Activated CD4-positive, alpha-beta T cell treated with anti-CD3 and anti-CD28 coated beads, Interleukin-2, amount 10 ng/mL, durations not matched to agents 7 days and 5 days (primary cell): ENCODE measurements around the gene ZDHHC7. TPM values are rescaled to one million over a fixed set of nuclear protein-coding genes. Genes with fewer than 3 reads are reported as not detected.

Experiments
- CTCF ChIA-PET: fragments of 350-600 bp; sonication (Branson Sonifier 250); formaldehyde crosslinking; loops from one replicate; lab custom pipeline; 2021; ENCODE audit warnings: antibody characterized with exemption; lab: Charles Lee
- POLR2A ChIA-PET: fragments of 350-600 bp; sonication (Branson Sonifier 250); formaldehyde crosslinking; loops from one replicate; lab custom pipeline; 2021; ENCODE audit warnings: antibody characterized with exemption; lab: Charles Lee
- DNase-seq: peaks from one replicate; pipeline ENCODE4 v3.0.0-alpha.2; 2020
- H3K27ac Mint-ChIP-seq: one replicate; pipeline ENCODE4 v1.8.0; 2021; ENCODE audit warnings: mild to moderate bottlenecking, moderate library complexity, mixed read lengths
- H3K27me3 Mint-ChIP-seq: one replicate; pipeline ENCODE4 v1.8.0; 2021; ENCODE audit warnings: mixed read lengths
- H3K36me3 Mint-ChIP-seq: one replicate; pipeline ENCODE4 v1.8.0; 2021; ENCODE audit warnings: low read depth, mixed read lengths
- H3K4me1 Mint-ChIP-seq: one replicate; pipeline ENCODE4 v1.8.0; 2021; ENCODE audit warnings: mixed read lengths
- H3K4me3 Mint-ChIP-seq: one replicate; pipeline ENCODE4 v1.8.0; 2021; ENCODE audit warnings: mild to moderate bottlenecking, moderate library complexity, mixed read lengths
- H3K9me3 Mint-ChIP-seq: one replicate; pipeline ENCODE4 v1.8.0; 2021; ENCODE audit warnings: mixed read lengths
- total RNA-seq, 2 experiments: library from RNA; stranded (reverse); gene quantifications; one replicate each; pipeline ENCODE4 v1.2.3, GENCODE V29; 2021

Gene ZDHHC7
- total RNA-seq, 2 experiments from 2014 or later, result 30.7 to 33.9 TPM

- CTCF ChIA-PET, result interaction anchor here (0.8 to 3.2 kb wide), 10 partner anchors 12 to 588 kb away, joined by 3 to 14 read pairs (median 4); partner anchors contain the start of gene ZDHHC7
- POLR2A ChIA-PET, result interaction anchor here (0.7 kb wide), 1 partner anchor 17 kb away, joined by 3 read pairs; the partner anchor contains the start of gene ZDHHC7
- peak within 1 kb of the TSS; percentile 90 for H3K4me3 Mint-ChIP-seq
- no peaks in the 10 kb centered on the region for H3K27me3 Mint-ChIP-seq
- H3K27ac Mint-ChIP-seq, result peak within 1 kb of the TSS; percentile 96
- H3K36me3 Mint-ChIP-seq, result peaks cover 7% of the 10 kb centered on the region
- DNase-seq, result peak; percentile 95
- no peaks in the 10 kb centered on the region for H3K9me3 Mint-ChIP-seq
- peaks cover 44% of the 10 kb centered on the region for H3K4me1 Mint-ChIP-seq
Measured at GRCh38 chr16:85027349-85027957, 16.1 kb upstream of the ZDHHC7 start, which contains the start of gene KIAA0513. KIAA0513 (plus strand) TSS chr16:85027795; CDS start chr16:85067072, 39,277 bp downstream.

DNA sequence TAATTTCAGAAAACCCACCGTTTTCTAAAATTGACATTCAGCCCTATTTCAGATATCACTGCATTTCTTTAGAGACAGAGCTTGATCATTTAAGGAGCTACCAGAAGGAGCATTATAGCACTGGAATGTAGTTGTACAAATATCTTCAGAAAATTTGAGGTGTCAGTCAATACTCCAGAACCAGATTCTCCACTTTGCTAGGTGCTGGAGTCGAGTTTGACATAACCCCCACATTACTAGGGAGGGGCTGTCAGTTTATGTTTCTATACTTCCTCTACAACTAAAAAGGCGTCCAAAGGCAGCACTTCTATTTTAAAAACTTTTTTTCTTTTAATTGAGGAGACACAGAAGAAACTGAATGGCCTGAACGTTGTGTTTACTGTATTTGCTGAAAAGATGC, 15.4 kb upstream of the ZDHHC7 start:
- no peaks in the 10 kb centered on the region for H3K9me3 Mint-ChIP-seq
- ChIA-PET CTCF (interaction anchor here (0.5 to 3.2 kb wide), 9 partner anchors 11 to 589 kb away, joined by 3 to 14 read pairs (median 5); partner anchors contain the start of gene ZDHHC7), POLR2A (no interaction called here)
- peaks cover 3% of the 10 kb centered on the region for H3K36me3 Mint-ChIP-seq
- H3K4me1 Mint-ChIP-seq, result peaks cover 44% of the 10 kb centered on the region
- H3K27me3 Mint-ChIP-seq, result no peaks in the 10 kb centered on the region
- H3K4me3 Mint-ChIP-seq, result peak overlapping the region; percentile 90
- H3K27ac Mint-ChIP-seq, result peak overlapping the region; percentile 71
- DNase-seq, result no peak

- Mint-ChIP-seq H3K9me3 (no peaks in the 10 kb centered on the region), H3K4me3 (peak overlapping the region; percentile 90), H3K4me1 (peaks cover 41% of the 10 kb centered on the region), H3K27me3 (no peaks in the 10 kb centered on the region), H3K36me3 (no peaks in the 10 kb centered on the region), H3K27ac (no peak overlapping the region)
- DNase-seq, result no peak
- CTCF ChIA-PET, result interaction anchor here (1.3 to 3.2 kb wide), 5 partner anchors 11 to 35 kb away, joined by 3 to 12 read pairs (median 8); partner anchors contain the start of gene ZDHHC7
- POLR2A ChIA-PET, result no interaction called here
Measured at GRCh38 chr16:85025781-85026653, 14.7 kb upstream of the ZDHHC7 start.

DNA sequence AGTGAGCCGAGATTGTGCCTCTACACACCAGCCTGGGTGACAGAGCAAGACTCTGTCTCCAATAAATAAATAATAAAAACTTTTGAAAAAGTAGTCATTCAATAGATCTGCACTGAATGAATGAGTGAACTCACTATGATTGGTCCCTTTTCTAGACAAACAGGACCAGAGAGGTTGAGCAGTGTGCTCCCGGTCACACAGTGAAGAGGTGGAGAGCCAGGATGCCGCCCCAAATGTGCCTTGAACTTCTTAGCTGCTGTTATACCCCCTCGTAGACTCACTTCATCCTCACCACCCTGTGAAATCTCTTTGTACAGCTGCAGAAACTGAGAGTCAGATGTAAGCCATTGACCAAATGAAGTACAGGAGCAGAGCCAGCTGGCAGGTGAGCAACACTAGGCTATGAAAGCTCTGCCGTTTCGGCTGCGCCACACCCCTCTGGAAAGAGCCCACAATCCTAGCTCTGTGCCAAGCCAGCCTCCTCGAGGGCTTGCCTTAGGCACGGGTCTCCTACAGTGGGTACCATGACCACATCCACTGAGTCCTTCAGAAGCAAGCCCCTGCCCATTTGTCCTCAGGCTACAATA, 8.4 kb upstream of the ZDHHC7 start:
- ChIA-PET POLR2A (no interaction called here), CTCF (interaction anchor here (0.5 to 0.7 kb wide), 2 partner anchors 11 to 568 kb away, joined by 3 to 4 read pairs; no protein-coding TSS in a partner anchor)
- Mint-ChIP-seq H3K4me3 (no peak overlapping the region), H3K9me3 (no peaks in the 10 kb centered on the region), H3K4me1 (peaks cover 14% of the 10 kb centered on the region), H3K36me3 (no peaks in the 10 kb centered on the region), H3K27me3 (peaks cover 5% of the 10 kb centered on the region), H3K27ac (no peak overlapping the region)
- DNase-seq, result no peak

- ChIA-PET POLR2A (no interaction called here), CTCF (interaction anchor here (0.6 kb wide), 1 partner anchor 458 kb away, joined by 5 read pairs; no protein-coding TSS in a partner anchor)
- H3K36me3 Mint-ChIP-seq, result no peaks in the 10 kb centered on the region
Measured at GRCh38 chr16:85018529-85019236, 7.3 kb upstream of the ZDHHC7 start.

DNA sequence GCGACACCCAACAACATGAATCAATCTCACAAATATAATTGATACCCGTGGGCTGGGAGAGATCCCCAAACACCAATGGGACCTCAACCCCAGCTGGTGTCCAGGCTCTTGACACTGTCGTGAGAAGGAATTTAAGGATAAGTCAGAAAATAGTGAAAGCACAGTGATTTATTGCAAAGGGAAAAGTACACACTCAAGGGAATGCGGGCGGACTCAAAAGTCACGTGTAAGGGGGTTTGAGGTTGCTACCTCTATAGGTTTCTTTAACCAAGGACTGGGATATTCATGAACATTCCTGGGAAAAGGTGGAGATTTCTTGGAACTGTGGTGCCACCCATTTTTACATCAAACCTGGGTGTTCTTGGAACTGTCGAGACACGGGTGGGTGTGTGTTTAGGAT, 6.3 kb upstream of the ZDHHC7 start:
- Mint-ChIP-seq H3K4me1 (peaks cover 14% of the 10 kb centered on the region), H3K27ac (no peak overlapping the region), H3K27me3 (peaks cover 5% of the 10 kb centered on the region), H3K9me3 (no peaks in the 10 kb centered on the region), H3K4me3 (no peak overlapping the region), H3K36me3 (no peaks in the 10 kb centered on the region)
- DNase-seq, result no peak
- POLR2A ChIA-PET, result no interaction called here
- CTCF ChIA-PET, result interaction anchor here (1.2 kb wide), 1 partner anchor 70 kb away, joined by 3 read pairs; no protein-coding TSS in a partner anchor

More at GRCh38 chr16:85018529-85019236, 7.3 kb upstream of the ZDHHC7 start:
- no peak for DNase-seq
- H3K27me3 Mint-ChIP-seq, result peaks cover 5% of the 10 kb centered on the region
- H3K4me3 Mint-ChIP-seq, result no peak overlapping the region
- peaks cover 14% of the 10 kb centered on the region for H3K4me1 Mint-ChIP-seq
- no peak overlapping the region for H3K27ac Mint-ChIP-seq
- no peaks in the 10 kb centered on the region for H3K9me3 Mint-ChIP-seq

DNA sequence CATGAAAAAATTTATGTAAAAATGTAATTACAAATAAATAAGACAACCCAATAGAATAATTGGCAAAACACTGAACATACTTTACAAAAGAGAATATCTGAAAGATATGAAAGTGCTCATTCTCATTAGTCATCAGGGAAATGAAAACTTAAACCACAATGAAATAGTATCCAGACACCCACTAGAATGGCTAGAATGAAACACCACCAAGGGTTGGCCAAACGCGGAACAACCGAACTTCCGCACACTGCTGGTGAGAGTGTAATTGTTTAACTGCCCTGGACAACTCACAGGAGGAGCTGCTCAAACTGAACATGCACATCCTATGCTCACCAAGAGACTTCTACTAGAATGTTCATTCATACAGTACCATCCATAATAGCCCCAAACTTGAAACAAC, 5.8 kb upstream of the ZDHHC7 start:
- H3K9me3 Mint-ChIP-seq, result no peaks in the 10 kb centered on the region
- H3K27me3 Mint-ChIP-seq, result peaks cover 5% of the 10 kb centered on the region
- peaks cover 16% of the 10 kb centered on the region for H3K4me1 Mint-ChIP-seq
- H3K4me3 Mint-ChIP-seq, result no peak overlapping the region
- DNase-seq, result no peak
- ChIA-PET POLR2A (no interaction called here), CTCF (interaction anchor here (1.2 kb wide), 1 partner anchor 70 kb away, joined by 3 read pairs; no protein-coding TSS in a partner anchor)
- H3K36me3 Mint-ChIP-seq, result no peaks in the 10 kb centered on the region
- no peak overlapping the region for H3K27ac Mint-ChIP-seq

- Mint-ChIP-seq H3K4me3 (no peak overlapping the region), H3K36me3 (peaks cover 7% of the 10 kb centered on the region), H3K27me3 (peaks cover 5% of the 10 kb centered on the region), H3K27ac (no peak overlapping the region), H3K4me1 (peaks cover 22% of the 10 kb centered on the region), H3K9me3 (no peaks in the 10 kb centered on the region)
- no peak for DNase-seq
- ChIA-PET POLR2A (no interaction called here), CTCF (interaction anchor here (0.9 to 1.8 kb wide), 2 partner anchors 12 to 25 kb away, joined by 3 to 12 read pairs; partner anchors contain the start of gene KIAA0513)
Measured at GRCh38 chr16:85015481-85016187, 4.3 kb upstream of the ZDHHC7 start.

GRCh38 chr16:85014311-85014710, 3.0 kb upstream of the ZDHHC7 start:
- ChIA-PET POLR2A (no interaction called here), CTCF (interaction anchor here (1.6 to 2.7 kb wide), 2 partner anchors 8 to 13 kb away, joined by 3 to 8 read pairs; partner anchors contain the start of gene KIAA0513)
- Mint-ChIP-seq H3K27ac (no peak overlapping the region), H3K4me1 (peaks cover 33% of the 10 kb centered on the region), H3K27me3 (peaks cover 5% of the 10 kb centered on the region), H3K9me3 (no peaks in the 10 kb centered on the region), H3K36me3 (peaks cover 7% of the 10 kb centered on the region), H3K4me3 (no peak overlapping the region)
- DNase-seq, result no peak

DNA sequence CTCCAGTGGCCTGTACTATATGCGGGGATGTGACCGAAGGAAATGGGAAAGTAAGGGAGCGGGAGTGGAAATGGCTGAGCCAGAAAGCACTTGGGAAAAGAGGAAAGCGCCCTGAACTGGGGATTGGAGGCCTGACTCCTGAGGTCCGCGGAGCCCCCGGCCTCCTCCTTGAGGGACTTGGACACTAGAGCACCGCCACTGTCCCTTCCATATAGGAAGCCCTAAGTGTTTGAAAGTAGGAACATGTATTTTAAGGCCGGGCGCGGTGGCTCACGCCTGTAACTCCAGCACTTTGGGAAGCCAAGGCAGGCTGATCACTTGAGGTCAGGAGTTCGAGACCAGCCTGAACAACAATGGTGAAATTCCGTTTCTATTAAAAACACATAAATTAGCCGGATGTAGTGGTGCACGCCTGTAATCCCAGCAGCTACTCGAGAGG, 530 bp upstream of the ZDHHC7 start:
- Mint-ChIP-seq H3K9me3 (no peaks in the 10 kb centered on the region), H3K4me1 (peaks cover 41% of the 10 kb centered on the region), H3K36me3 (peaks cover 7% of the 10 kb centered on the region), H3K27me3 (no peaks in the 10 kb centered on the region), H3K27ac (peak overlapping the region; percentile 99), H3K4me3 (peak overlapping the region; percentile 96)
- DNase-seq, result no peak
- ChIA-PET POLR2A (interaction anchor here (0.7 kb wide), 1 partner anchor 201 kb away, joined by 3 read pairs; no protein-coding TSS in a partner anchor), CTCF (interaction anchor here (1.5 to 2.7 kb wide), 3 partner anchors 16 to 259 kb away, joined by 3 to 12 read pairs (median 8); partner anchors contain the start of gene KIAA0513)

DNA sequence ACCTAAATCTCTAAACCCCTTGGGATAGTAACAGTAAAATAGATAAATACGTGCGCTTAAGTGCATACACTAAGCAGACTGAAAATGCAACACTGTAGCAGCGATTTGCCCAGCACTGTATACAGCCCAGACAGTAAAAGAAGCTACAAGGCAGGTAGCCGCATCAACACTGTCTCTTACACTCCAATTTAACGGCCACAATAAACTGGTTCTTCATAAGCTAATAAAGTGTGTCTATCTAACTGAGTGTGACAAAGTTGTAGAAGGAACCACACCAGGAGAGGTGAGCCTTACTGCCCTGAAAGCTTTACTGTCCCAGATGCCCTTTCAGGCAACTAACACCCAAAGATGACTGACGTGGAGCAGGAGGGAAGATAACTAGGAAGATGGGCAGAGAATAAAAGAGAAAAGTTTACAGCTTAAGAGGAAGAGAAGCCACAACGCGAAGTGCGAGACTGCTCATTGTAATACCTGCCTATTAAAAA, 847 bp downstream of the ZDHHC7 start:
- peaks cover 7% of the 10 kb centered on the region for H3K36me3 Mint-ChIP-seq
- ChIA-PET POLR2A (interaction anchor here (0.6 to 1.3 kb wide), 3 partner anchors 17 to 58 kb away, joined by 3 read pairs; partner anchors contain the start of gene KIAA0513), CTCF (interaction anchor here (0.8 to 1.8 kb wide), 4 partner anchors 11 to 74 kb away, joined by 3 to 12 read pairs (median 3); partner anchors contain the start of gene KIAA0513)
- no peaks in the 10 kb centered on the region for H3K27me3 Mint-ChIP-seq
- peaks cover 37% of the 10 kb centered on the region for H3K4me1 Mint-ChIP-seq
- no peaks in the 10 kb centered on the region for H3K9me3 Mint-ChIP-seq
- peak overlapping the region; percentile 97 for H3K27ac Mint-ChIP-seq
- H3K4me3 Mint-ChIP-seq, result peak overlapping the region; percentile 96
- no peak for DNase-seq
